Testis (tissue), 2 donors: ENCODE results near the gene HRH3.

Experiments used
- CTCF ChIP-seq, 3 experiments: fragments of 450-650 bp in 2 of 3; fragments of 200-600 bp in 1 of 3; sonication (generic) in 1 of 3; IDR thresholded peaks; one replicate each; pipeline ENCODE4 v1.5.1; 2016 to 2019; ENCODE audit warnings: antibody characterized with exemption in 3 of 3, mild to moderate bottlenecking in 2 of 3, moderate library complexity in 1 of 3
- POLR2A ChIP-seq: fragments of 450-650 bp; IDR thresholded peaks from one replicate; pipeline ENCODE4 v1.6.1; 2017; ENCODE audit warnings: antibody characterized with exemption, mild to moderate bottlenecking, moderate library complexity

- no peak for TF ChIP-seq CTCF (IDR thresholded peaks at IDR 0.05)
- no peak for TF ChIP-seq POLR2A
Observed at GRCh38 chr20:62197311-62197710, 22.8 kb downstream of the HRH3 start.
